GM12891 (cell line): ENCODE data around the gene HELZ.

Experiments
- POLR2AphosphoS5 ChIP-seq: IDR thresholded peaks from 2 replicates; pipeline ENCODE4 v1.6.1; 2011; ENCODE audit warnings: low read depth, low read length, control low read depth
- SPI1 ChIP-seq: IDR thresholded peaks from 2 replicates; pipeline ENCODE4 v1.6.1; 2011; ENCODE audit warnings: low read depth, low read length, control low read depth
- TAF1 ChIP-seq: IDR thresholded peaks from 2 replicates; pipeline ENCODE4 v1.6.1; 2011; ENCODE audit warnings: low read depth, low read length, control low read depth

- TF ChIP-seq SPI1 (no peak), TAF1 (no peak), POLR2AphosphoS5 (no peak)
These were observed 134.4 kb downstream of the HELZ start for GRCh38 chr17:67110619-67111018.
